NCI-H2196 treated with DMSO at 0.1 percent for 48 hours (cell line): Measurements from ENCODE around the gene SDE2.
"Not testable (repeated sequence)": the region's sequence is repeated elsewhere in the genome, so short reads cannot be mapped to it uniquely, and the experiment has no call there.

Source experiments
- DNase-seq: peaks from one replicate; lab custom pipeline; 2025; ENCODE audit not compliant: unreplicated experiment; lab: John Stamatoyannopoulos, UW

The SDE2 gene

GRCh38 chr1:225945564-225945963 is 53.6 kb downstream of the SDE2 start:
- no peak for DNase-seq

GRCh38 chr1:225944951-225945350 is 54.2 kb downstream of the SDE2 start:
- DNase-seq = no peak

- no peak for DNase-seq
These were observed 54.8 kb downstream of the SDE2 start for GRCh38 chr1:225944387-225944786.

GRCh38 chr1:225943582-225943981 is 55.6 kb downstream of the SDE2 start:
- DNase-seq = no peak

GRCh38 chr1:225942574-225942973 is 56.6 kb downstream of the SDE2 start:
- no peak for DNase-seq

- no peak for DNase-seq
These were observed 57.3 kb downstream of the SDE2 start for GRCh38 chr1:225941942-225942222.

- no peak for DNase-seq
These were observed 57.8 kb downstream of the SDE2 start, which contains the start of gene LEFTY2 for GRCh38 chr1:225941187-225941941. LEFTY2 (minus strand) TSS chr1:225941220; CDS start chr1:225941140, 80 bp downstream.

- DNase-seq = no peak
These were observed 58.6 kb downstream of the SDE2 start for GRCh38 chr1:225940385-225941151.

GRCh38 chr1:225939939-225940310 is 59.2 kb downstream of the SDE2 start:
- not testable (repeated sequence) for DNase-seq

- DNase-seq = not testable (repeated sequence)
These were observed 59.8 kb downstream of the SDE2 start for GRCh38 chr1:225939097-225939938.

- no peak for DNase-seq
These were observed 61.8 kb downstream of the SDE2 start for GRCh38 chr1:225937048-225937968.

- no peak for DNase-seq
These were observed 62.6 kb downstream of the SDE2 start for GRCh38 chr1:225936523-225936922.

- not testable (repeated sequence) for DNase-seq
These were observed 63.1 kb downstream of the SDE2 start for GRCh38 chr1:225936086-225936485.

GRCh38 chr1:225934711-225935110 is 64.4 kb downstream of the SDE2 start:
- DNase-seq = no peak

- DNase-seq = no peak
These were observed 66.1 kb downstream of the SDE2 start for GRCh38 chr1:225933072-225933471.
